Fibroblast of villous mesenchyme (primary cell): ENCODE measurements around the gene DEAF1. TPM values are rescaled to one million over a fixed set of nuclear protein-coding genes. Genes with fewer than 3 reads are reported as not detected.

Source experiments
- DNase-seq: peaks from one replicate; pipeline ENCODE4 v3.0.0-alpha.2; 2010; ENCODE audit warnings: low read depth
- H3K4me3 ChIP-seq: 2 replicates; pipeline ENCODE4 v1.5.1; 2011; ENCODE audit warnings: low read depth, mild to moderate bottlenecking, low read length
- total RNA-seq: library from RNA; depleted of rRNA; stranded (reverse); fragments of >200 nt; gene quantifications from 2 replicates; pipeline ENCODE4 v1.2.3, GENCODE V29; 2012
- TF ChIP-seq, protein P1 (sequence below): IDR thresholded peaks from 2 replicates; pipeline ENCODE4 v1.5.1; 2012; ENCODE audit warnings: low read depth, mild to moderate bottlenecking, low read length; ENCODE audit not compliant: insufficient read depth

DEAF1 gene
- total RNA-seq, 1 donor: 33.7 TPM

DNA sequence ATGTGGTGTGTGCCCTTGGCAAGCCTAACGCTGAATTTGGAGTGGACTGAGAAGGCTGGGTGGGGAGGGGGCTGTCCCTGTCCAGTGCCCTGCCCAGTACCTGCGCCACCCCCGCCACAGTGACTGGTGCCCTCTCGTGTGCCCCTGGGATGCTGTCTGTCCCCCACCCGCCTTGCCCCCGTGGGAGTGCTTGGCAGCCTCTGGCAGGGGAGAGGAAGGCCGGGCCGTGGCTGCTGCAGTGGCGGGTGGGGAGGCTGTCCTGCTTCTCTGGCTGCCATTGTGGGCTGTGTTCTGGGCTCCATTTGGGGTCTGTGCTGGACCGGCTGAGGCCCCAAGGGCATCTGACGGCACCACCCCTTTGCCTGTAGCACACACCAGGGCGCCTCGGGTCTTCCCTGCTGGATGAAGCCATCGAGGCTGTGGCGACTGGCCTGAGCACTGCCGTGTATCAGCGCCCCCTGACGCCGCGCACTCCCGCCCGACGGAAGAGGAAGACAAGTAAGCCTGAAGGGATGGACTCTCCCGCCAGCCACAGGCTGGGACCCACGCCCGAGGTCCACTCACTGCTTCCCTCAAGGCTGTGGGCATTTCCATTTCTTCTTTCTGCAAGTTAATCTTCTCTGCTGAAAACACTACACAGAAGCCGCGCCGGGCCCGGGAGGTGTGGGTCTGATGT is 96.9 kb downstream of the DEAF1 start:
- TF ChIP-seq, protein P1, sequence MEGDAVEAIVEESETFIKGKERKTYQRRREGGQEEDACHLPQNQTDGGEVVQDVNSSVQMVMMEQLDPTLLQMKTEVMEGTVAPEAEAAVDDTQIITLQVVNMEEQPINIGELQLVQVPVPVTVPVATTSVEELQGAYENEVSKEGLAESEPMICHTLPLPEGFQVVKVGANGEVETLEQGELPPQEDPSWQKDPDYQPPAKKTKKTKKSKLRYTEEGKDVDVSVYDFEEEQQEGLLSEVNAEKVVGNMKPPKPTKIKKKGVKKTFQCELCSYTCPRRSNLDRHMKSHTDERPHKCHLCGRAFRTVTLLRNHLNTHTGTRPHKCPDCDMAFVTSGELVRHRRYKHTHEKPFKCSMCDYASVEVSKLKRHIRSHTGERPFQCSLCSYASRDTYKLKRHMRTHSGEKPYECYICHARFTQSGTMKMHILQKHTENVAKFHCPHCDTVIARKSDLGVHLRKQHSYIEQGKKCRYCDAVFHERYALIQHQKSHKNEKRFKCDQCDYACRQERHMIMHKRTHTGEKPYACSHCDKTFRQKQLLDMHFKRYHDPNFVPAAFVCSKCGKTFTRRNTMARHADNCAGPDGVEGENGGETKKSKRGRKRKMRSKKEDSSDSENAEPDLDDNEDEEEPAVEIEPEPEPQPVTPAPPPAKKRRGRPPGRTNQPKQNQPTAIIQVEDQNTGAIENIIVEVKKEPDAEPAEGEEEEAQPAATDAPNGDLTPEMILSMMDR: no peak
- no peak for DNase-seq
- H3K4me3 ChIP-seq: no peak overlapping the region

DNA sequence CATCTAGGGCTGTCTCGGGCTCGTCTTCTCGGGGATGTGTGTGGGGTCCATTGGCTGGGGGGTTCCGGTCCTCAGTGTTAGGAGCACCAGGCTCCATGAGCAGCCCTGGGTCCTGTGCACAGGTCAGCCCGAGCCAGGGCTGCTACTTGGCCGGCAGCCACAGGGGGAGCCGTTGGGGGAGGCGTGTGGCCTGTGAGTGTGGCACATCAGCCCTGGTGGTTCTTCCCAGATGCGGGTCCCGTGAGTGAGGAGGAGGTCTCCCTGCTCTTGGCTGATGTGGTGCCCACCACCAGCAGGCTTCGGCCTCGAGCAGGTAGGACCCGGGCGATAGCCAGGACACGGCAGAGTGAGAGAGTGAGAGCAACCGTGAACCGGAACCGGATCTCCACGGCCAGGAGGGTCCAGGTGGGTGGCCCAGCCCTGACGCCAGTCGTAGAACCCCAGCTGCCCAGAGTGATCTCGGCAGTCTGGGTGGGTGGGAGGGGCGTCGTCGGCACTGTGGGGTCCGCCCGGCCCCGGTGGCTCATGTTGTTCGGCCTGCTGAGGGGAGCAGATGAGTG is 97.8 kb downstream of the DEAF1 start:
- H3K4me3 ChIP-seq: no peak overlapping the region
- DNase-seq: no peak
- TF ChIP-seq, protein P1: no peak

DNA sequence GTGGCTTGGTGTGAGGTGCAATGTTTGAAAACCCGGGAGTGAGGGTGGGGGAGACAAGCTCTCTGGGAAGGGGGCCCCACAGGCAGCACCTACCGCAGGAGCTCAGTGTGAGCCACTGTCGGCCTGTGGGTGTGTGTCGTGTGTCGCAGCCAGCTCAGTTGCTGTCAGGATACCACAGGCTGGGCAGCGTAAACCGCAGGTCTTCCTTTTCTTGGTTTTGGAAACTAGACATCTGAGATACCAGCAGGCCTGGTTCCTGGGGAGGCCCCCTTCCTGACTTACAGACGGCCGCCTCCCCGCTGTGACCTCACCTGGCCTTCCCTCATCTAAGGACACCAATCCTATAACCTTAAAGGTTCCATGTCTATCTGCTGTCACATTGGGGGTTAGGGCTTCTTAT is 98.6 kb downstream of the DEAF1 start:
- no peak overlapping the region for H3K4me3 ChIP-seq
- no peak for DNase-seq
- TF ChIP-seq, protein P1: no peak

DNA sequence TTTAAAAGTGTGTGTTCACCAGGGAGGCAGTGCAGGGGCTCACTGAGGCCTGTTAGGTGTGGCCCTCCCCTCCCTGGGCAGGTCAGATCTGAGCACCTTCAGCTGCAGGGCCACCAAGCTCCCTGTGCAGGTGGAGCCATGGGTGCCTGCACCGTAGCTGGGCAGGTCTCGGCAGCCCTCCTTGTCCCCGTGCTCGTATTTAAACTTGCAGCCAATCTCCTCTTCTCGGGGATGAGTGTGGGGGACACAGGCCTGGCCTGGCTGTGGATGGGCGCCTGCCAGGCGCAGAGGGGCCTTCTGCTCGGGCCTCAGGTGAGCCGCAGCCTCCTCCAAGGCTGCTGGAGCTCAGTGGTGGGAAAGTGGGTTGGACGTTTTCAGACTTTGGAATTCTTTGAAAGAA is 99.6 kb downstream of the DEAF1 start:
- DNase-seq: no peak
- H3K4me3 ChIP-seq: no peak overlapping the region
- TF ChIP-seq, protein P1: no peak

Other genes starting within 250 kb of the DEAF1 start
- 31.5 and 34.8 TPM in 2 replicates for gene PTDSS2, start 244.9 kb downstream of the DEAF1 start, total RNA-seq
- 259 and 276 TPM in 2 replicates for gene RNH1, start 188.0 kb downstream of the DEAF1 start, total RNA-seq
- gene HRAS, start 159.6 kb downstream of the DEAF1 start, total RNA-seq: 36.7 and 47.0 TPM in 2 replicates
- gene LRRC56, start 157.7 kb downstream of the DEAF1 start, total RNA-seq: 0.43 and 0.64 TPM in 2 replicates
- gene LMNTD2, start 134.5 kb downstream of the DEAF1 start, total RNA-seq: 1.6 and 2.2 TPM in 2 replicates
- 14.2 and 15.5 TPM in 2 replicates for gene RASSF7, start 134.3 kb downstream of the DEAF1 start, total RNA-seq
- gene PHRF1, start 118.8 kb downstream of the DEAF1 start, total RNA-seq: 29.4 and 38.7 TPM in 2 replicates
- 7.7 and 8.2 TPM in 2 replicates for gene IRF7, start 79.3 kb downstream of the DEAF1 start, total RNA-seq
- not detected in 2 replicates for gene CDHR5, start 70.3 kb downstream of the DEAF1 start, total RNA-seq
- gene SCT, start 68.0 kb downstream of the DEAF1 start, total RNA-seq: not detected in 2 replicates
- gene DRD4, start 58.0 kb downstream of the DEAF1 start, total RNA-seq: not detected in 2 replicates
- gene TMEM80, start 594 bp upstream of the DEAF1 start, total RNA-seq: 13.0 and 16.8 TPM in 2 replicates
- gene EPS8L2, start 11.0 kb upstream of the DEAF1 start, total RNA-seq: 42.5 and 55.3 TPM in 2 replicates
- gene TALDO1, start 52.2 kb upstream of the DEAF1 start, total RNA-seq: 142 and 148 TPM in 2 replicates
- 26.3 and 44.8 TPM in 2 replicates for gene GATD1, start 82.3 kb upstream of the DEAF1 start, total RNA-seq
- 0.43 and 0.64 TPM in 2 replicates for gene CEND1, start 94.9 kb upstream of the DEAF1 start, total RNA-seq
- 12.6 and 16.8 TPM in 2 replicates for gene SLC25A22, start 103.1 kb upstream of the DEAF1 start, total RNA-seq
- 5.5 and 7.8 TPM in 2 replicates for gene PIDD1, start 110.0 kb upstream of the DEAF1 start, total RNA-seq
- gene RPLP2, start 114.7 kb upstream of the DEAF1 start, total RNA-seq: 220 and 278 TPM in 2 replicates
- 23.5 and 28.5 TPM in 2 replicates for gene PNPLA2, start 123.7 kb upstream of the DEAF1 start, total RNA-seq
- gene CRACR2B, start 132.7 kb upstream of the DEAF1 start, total RNA-seq: 0.43 and 0.97 TPM in 2 replicates
- gene CD151, start 137.7 kb upstream of the DEAF1 start, total RNA-seq: 218 and 295 TPM in 2 replicates
- gene POLR2L, start 147.3 kb upstream of the DEAF1 start, total RNA-seq: 92.4 and 120 TPM in 2 replicates
- gene TSPAN4, start 147.6 kb upstream of the DEAF1 start, total RNA-seq: 113 and 126 TPM in 2 replicates
- 42.2 and 42.3 TPM in 2 replicates for gene CHID1, start 215.6 kb upstream of the DEAF1 start, total RNA-seq
- 45.7 and 53.5 TPM in 2 replicates for gene AP2A2, start 230.6 kb upstream of the DEAF1 start, total RNA-seq